HepG2 (cell line): Measurements from ENCODE around the gene NID2. TPM values are rescaled to one million over a fixed set of nuclear protein-coding genes. Genes with fewer than 3 reads are reported as not detected.

ENCODE experiments used
- ATAC-seq: fragments of 200-7000 bp; cut with Tn5 transposase; 3 replicates; pipeline ENCODE4 v1.9.1; 2020; ENCODE audit warnings: mild to moderate bottlenecking, moderate library complexity
- BruUV-seq: library from RNA; stranded (reverse); fragments of 400-500 nt; replicated peaks from 2 replicates; lab custom pipeline; 2021; lab: Mats Ljungman, UMichigan
- CTCF ChIA-PET: fragments of 300-600 bp; formaldehyde crosslinking; extraction: SDS; loops from one replicate; lab custom pipeline; 2021; ENCODE audit warnings: low total read pairs, inconsistent platforms, low intra/inter-chr PET ratio; lab: Yijun Ruan, JAX
- POLR2A ChIA-PET: fragments of 350-600 bp; sonication (Branson Sonifier 250); formaldehyde crosslinking; loops from one replicate; lab custom pipeline; 2020; ENCODE audit warnings: antibody characterized with exemption, inconsistent platforms; lab: Yijun Ruan, JAX
- DNase-seq: peaks from one replicate; pipeline ENCODE4 v3.0.0-alpha.2; 2015; ENCODE audit warnings: low spot score
- FAIRE-seq: peaks from 3 replicates; lab custom pipeline; 2011; peaks lifted over from hg19 to GRCh38; lab: Jason Lieb, UNC
- H2AFZ ChIP-seq: one replicate; pipeline ENCODE4 v1.6.1; 2011; ENCODE audit warnings: low read length, inconsistent platforms
- H3K27ac ChIP-seq: fragments of 300-600 bp; 3 replicates; pipeline ENCODE4 v1.8.0; 2011; ENCODE audit warnings: mixed run types, mild to moderate bottlenecking, mixed read lengths, low read length, inconsistent platforms; ENCODE audit not compliant: insufficient read depth; ENCODE audit errors: extremely low read length
- H3K27me3 ChIP-seq, 2 experiments: fragments of 200-600 bp in 1 of 2; 2 replicates in 1 of 2; 3 replicates in 1 of 2; pipeline versions ENCODE4 v1.6.0 to v1.8.0; 2011; ENCODE audit warnings: low read length in 2 of 2, mild to moderate bottlenecking in 2 of 2, moderate library complexity in 2 of 2, inconsistent platforms in 1 of 2; ENCODE audit not compliant: insufficient read depth in 2 of 2, control insufficient read depth in 1 of 2
- H3K36me3 ChIP-seq, 2 experiments: fragments of 200-600 bp in 1 of 2; replicated peaks in 1 of 2; 2 replicates in 1 of 2; 3 replicates in 1 of 2; pipeline versions ENCODE4 v1.5.1 to v1.8.0; 2011; ENCODE audit warnings: low read length in 2 of 2, inconsistent platforms in 1 of 2; ENCODE audit not compliant: insufficient read depth in 2 of 2, control insufficient read depth in 1 of 2
- H3K4me1 ChIP-seq: 2 replicates; pipeline ENCODE4 v1.5.1; 2012; ENCODE audit warnings: low read length, inconsistent platforms; ENCODE audit not compliant: insufficient read depth
- H3K4me2 ChIP-seq: 2 replicates; pipeline ENCODE4 v1.6.0; 2011; ENCODE audit warnings: low read depth, low read length, inconsistent platforms
- H3K4me3 ChIP-seq, 3 experiments: fragments of 200-600 bp in 1 of 3; sonication (generic), shearing (Covaris generic) in 1 of 3; replicated peaks in 1 of 3; 2 replicates each; pipeline ENCODE4 v1.5.1; 2011 to 2016; ENCODE audit warnings: low read length in 3 of 3, inconsistent platforms in 2 of 3, low read depth in 2 of 3, mild to moderate bottlenecking in 2 of 3, control low read depth in 1 of 3, mixed read lengths in 1 of 3; ENCODE audit not compliant: insufficient read depth in 1 of 3
- H3K79me2 ChIP-seq: one replicate; pipeline ENCODE4 v1.6.1; 2011; ENCODE audit warnings: low read length, inconsistent platforms; ENCODE audit not compliant: insufficient read depth
- H3K9ac ChIP-seq: 2 replicates; pipeline ENCODE4 v1.6.0; 2011; ENCODE audit warnings: mild to moderate bottlenecking, low read depth, low read length, inconsistent platforms; ENCODE audit not compliant: insufficient read depth
- H3K9me3 ChIP-seq: 2 replicates; pipeline ENCODE4 v1.5.1; 2012; ENCODE audit warnings: mild to moderate bottlenecking, low read length
- H4K20me1 ChIP-seq: 2 replicates; pipeline ENCODE4 v1.6.0; 2011; ENCODE audit warnings: inconsistent platforms, mild to moderate bottlenecking, low read length, moderate library complexity; ENCODE audit not compliant: insufficient read depth
- DZIP1 ChIP-seq: sonication (generic); formaldehyde crosslinking; IDR thresholded peaks from 2 replicates; pipeline ENCODE4 v1.5.0; 2020; ENCODE audit warnings: mild to moderate bottlenecking, missing genetic modification reagents
- ETS1 ChIP-seq: sonication (generic); formaldehyde crosslinking; IDR thresholded peaks from 2 replicates; pipeline ENCODE4 v1.4.0; 2020; ENCODE audit warnings: missing genetic modification reagents
- FOXP1 ChIP-seq, 2 experiments: fragments of 450-650 bp in 1 of 2; IDR thresholded peaks; 2 replicates each; pipeline ENCODE4 v1.6.1; 2017 to 2018; ENCODE audit warnings: antibody characterized with exemption in 1 of 2
- FUBP1 ChIP-seq: sonication (generic); formaldehyde crosslinking; IDR thresholded peaks from 2 replicates; pipeline ENCODE4 v1.5.1; 2020; ENCODE audit warnings: missing genetic modification reagents, mild to moderate bottlenecking, borderline replicate concordance
- JARID2 ChIP-seq: sonication (generic); formaldehyde crosslinking; IDR thresholded peaks from 2 replicates; pipeline ENCODE4 v1.8.1; 2023; ENCODE audit warnings: missing genetic modification reagents, inconsistent platforms; ENCODE audit not compliant: insufficient replicate concordance
- SMYD3 ChIP-seq: sonication (generic); formaldehyde crosslinking; IDR thresholded peaks from 2 replicates; pipeline ENCODE4 v1.8.1; 2023; ENCODE audit warnings: mild to moderate bottlenecking, missing genetic modification reagents
- ZBTB20 ChIP-seq: sonication (generic); formaldehyde crosslinking; IDR thresholded peaks from 2 replicates; pipeline ENCODE4 v1.8.1; 2023; ENCODE audit warnings: missing genetic modification reagents, low read depth, mild to moderate bottlenecking, borderline replicate concordance
- ZBTB3 ChIP-seq: sonication (generic); formaldehyde crosslinking; IDR thresholded peaks from 2 replicates; pipeline ENCODE4 v1.4.0; 2020; ENCODE audit warnings: low read depth, mild to moderate bottlenecking, moderate library complexity, missing genetic modification reagents, borderline replicate concordance
- ZFAT ChIP-seq: sonication (generic); formaldehyde crosslinking; conservative IDR thresholded peaks from 2 replicates; pipeline ENCODE4 v1.8.1; 2023; ENCODE audit warnings: missing genetic modification reagents, inconsistent platforms
- ZNF572 ChIP-seq: sonication (generic); formaldehyde crosslinking; IDR thresholded peaks from 2 replicates; pipeline ENCODE4 v1.5.1; 2020; ENCODE audit warnings: mild to moderate bottlenecking, missing genetic modification reagents
- ZNF776 ChIP-seq: sonication (generic); formaldehyde crosslinking; IDR thresholded peaks from 2 replicates; pipeline ENCODE4 v1.4.0; 2020; ENCODE audit warnings: mild to moderate bottlenecking, missing genetic modification reagents
- WGBS: methylation state at CpG from one replicate; pipeline ENCODE4 v1.1.6; 2017; ENCODE audit warnings: low lambda C conversion rate; 5-methylcytosine and 5-hydroxymethylcytosine counted together
- in situ Hi-C: cut with HindIII; loops from 2 replicates; pipeline ENCODE4 v1.10.0; 2017; ENCODE audit warnings: low pct_unique_long_range_greater_than_20kb; ENCODE audit not compliant: extremely low pct_ligation_motif_present
- intact Hi-C: fragments of 100-400 bp; cut with micrococcal nuclease; formaldehyde crosslinking; loops from one replicate; pipeline ENCODE4 v1.10.0; 2022; ENCODE audit not compliant: unreplicated experiment
- polyA plus RNA-seq, 8 experiments: library from polyadenylated mRNA; depleted of rRNA in 3 of 8; stranded (reverse) in 7 of 8; unstranded in 1 of 8; fragments of >200 nt; fragmentation: Illumina TruSeq in 4 of 8; extraction: Trizol in 4 of 8; gene quantifications; 2 replicates each; pipeline versions ENCODE4 v1.2.1 to v1.2.3, GENCODE V29; 2011 to 2016; ENCODE audit warnings: low read depth in 4 of 8, missing spikeins in 1 of 8, mixed read lengths in 1 of 8; ENCODE audit not compliant: insufficient read depth in 1 of 8
- total RNA-seq, 5 experiments: library from RNA; depleted of rRNA; stranded (reverse); fragments of >200 nt; fragmentation: Illumina TruSeq; extraction: Trizol; gene quantifications; 2 replicates each; pipeline ENCODE4 v1.2.3, GENCODE V29; 2016; ENCODE audit warnings: low read depth in 1 of 5
- TF ChIP-seq, protein P1 (sequence below): sonication (generic); formaldehyde crosslinking; IDR thresholded peaks from 2 replicates; pipeline ENCODE4 v1.5.1; 2020; ENCODE audit warnings: mild to moderate bottlenecking, missing genetic modification reagents, moderate library complexity

NID2 gene
- total and polyA plus RNA-seq, 2 of the 13 experiments (the other 11 are each of a cell fraction or from before 2014, with no cell fraction given) = 0.11 TPM; not detected in 1

DNA sequence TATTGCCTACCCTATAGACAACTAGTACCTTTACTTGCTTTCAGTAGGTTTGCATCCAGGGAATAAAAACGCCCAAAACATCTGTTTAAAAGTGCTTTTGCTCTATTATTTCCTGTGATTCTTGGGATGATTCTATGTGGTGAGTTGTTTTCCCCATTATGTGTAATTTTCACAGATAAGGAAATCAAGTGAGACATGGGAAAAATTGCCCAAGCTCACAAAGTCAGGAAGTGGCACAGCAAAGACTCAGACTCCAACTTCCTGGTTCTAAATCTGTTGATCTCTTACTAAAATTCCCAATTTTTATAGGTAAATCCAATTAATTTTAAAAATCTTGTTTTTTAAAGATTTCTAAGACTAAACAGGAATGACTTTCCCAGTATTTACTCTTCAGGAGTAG, 39.0 kb downstream of the NID2 start (continued):
- TF ChIP-seq FUBP1 (CRISPR knock-in tag) (no peak), ZNF776 (CRISPR knock-in tag) (no peak), ZBTB20 (CRISPR knock-in tag) (no peak), ETS1 (CRISPR knock-in tag) (no peak)

DNA sequence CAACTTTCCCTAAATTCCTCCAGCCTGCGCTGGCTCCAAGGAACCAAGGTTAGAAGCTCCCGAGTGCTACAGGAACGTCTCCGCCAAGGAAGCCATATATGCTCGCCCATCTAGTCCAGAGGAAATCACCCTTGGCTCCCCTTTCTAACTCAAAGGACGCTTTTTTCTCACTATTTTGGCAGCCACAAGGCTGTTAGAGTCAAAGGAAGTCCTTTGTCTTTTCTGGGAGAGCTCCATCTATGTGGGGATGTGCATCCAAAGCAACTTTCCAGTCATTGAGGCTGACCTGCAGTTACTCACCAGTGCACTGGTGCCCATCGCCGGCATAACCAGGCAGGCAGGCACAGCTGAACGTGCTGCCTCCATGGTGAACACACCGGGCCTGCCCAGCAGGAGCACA, 42.0 kb downstream of the NID2 start:
- WGBS = 63% methylated on average over 10 of the region's 10 CpGs
- TF ChIP-seq JARID2 (CRISPR knock-in tag) (no peak), ZFAT (no peak), ZNF572 (CRISPR knock-in tag) (no peak), FOXP1 (IDR thresholded peaks at IDR 0.05) (no peak), FOXP1 (CRISPR knock-in tag; IDR thresholded peaks at IDR 0.05) (no peak), ZBTB3 (CRISPR knock-in tag) (no peak), SMYD3 (CRISPR knock-in tag) (no peak), DZIP1 (CRISPR knock-in tag) (no peak)
- TF ChIP-seq, protein P1, sequence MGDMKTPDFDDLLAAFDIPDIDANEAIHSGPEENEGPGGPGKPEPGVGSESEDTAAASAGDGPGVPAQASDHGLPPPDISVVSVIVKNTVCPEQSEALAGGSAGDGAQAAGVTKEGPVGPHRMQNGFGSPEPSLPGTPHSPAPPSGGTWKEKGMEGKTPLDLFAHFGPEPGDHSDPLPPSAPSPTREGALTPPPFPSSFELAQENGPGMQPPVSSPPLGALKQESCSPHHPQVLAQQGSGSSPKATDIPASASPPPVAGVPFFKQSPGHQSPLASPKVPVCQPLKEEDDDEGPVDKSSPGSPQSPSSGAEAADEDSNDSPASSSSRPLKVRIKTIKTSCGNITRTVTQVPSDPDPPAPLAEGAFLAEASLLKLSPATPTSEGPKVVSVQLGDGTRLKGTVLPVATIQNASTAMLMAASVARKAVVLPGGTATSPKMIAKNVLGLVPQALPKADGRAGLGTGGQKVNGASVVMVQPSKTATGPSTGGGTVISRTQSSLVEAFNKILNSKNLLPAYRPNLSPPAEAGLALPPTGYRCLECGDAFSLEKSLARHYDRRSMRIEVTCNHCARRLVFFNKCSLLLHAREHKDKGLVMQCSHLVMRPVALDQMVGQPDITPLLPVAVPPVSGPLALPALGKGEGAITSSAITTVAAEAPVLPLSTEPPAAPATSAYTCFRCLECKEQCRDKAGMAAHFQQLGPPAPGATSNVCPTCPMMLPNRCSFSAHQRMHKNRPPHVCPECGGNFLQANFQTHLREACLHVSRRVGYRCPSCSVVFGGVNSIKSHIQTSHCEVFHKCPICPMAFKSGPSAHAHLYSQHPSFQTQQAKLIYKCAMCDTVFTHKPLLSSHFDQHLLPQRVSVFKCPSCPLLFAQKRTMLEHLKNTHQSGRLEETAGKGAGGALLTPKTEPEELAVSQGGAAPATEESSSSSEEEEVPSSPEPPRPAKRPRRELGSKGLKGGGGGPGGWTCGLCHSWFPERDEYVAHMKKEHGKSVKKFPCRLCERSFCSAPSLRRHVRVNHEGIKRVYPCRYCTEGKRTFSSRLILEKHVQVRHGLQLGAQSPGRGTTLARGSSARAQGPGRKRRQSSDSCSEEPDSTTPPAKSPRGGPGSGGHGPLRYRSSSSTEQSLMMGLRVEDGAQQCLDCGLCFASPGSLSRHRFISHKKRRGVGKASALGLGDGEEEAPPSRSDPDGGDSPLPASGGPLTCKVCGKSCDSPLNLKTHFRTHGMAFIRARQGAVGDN (CRISPR knock-in tag) = no peak
- POLR2A ChIA-PET = no interaction called here

More for the DNA sequence above, 42.0 kb downstream of the NID2 start:
- H3K27me3 ChIP-seq = 0 out of 5 replicates have a peak, but pooled peaks cover 0 to 3% of the 10 kb centered on the region in 2 experiments
- no peak overlapping the region for H3K9ac ChIP-seq
- no peaks in the 10 kb centered on the region for H3K36me3 ChIP-seq
- no peaks in the 10 kb centered on the region for H3K79me2 ChIP-seq
- no peaks in the 10 kb centered on the region for H3K9me3 ChIP-seq
- CTCF ChIA-PET = no interaction called here
- H4K20me1 ChIP-seq = no peaks in the 10 kb centered on the region
- no TSS peak for BruUV-seq
- no peak overlapping the region for H2AFZ ChIP-seq
- DNase-seq = no peak
- FAIRE-seq = no peak
- H3K4me3 ChIP-seq = no peak overlapping the region
- in situ Hi-C loops (no loop called here), intact Hi-C loops (no loop called here)
- H3K4me1 ChIP-seq = no peaks in the 10 kb centered on the region
- no peak for ATAC-seq
- H3K27ac ChIP-seq = no peak overlapping the region
- H3K4me2 ChIP-seq = no peak overlapping the region
